HG03039 (cell line): ENCODE data around the gene NAGPA.
"Not testable (repeated sequence)": the region's sequence is repeated elsewhere in the genome, so short reads cannot be mapped to it uniquely, and the experiment has no call there.

Source experiments
- ATAC-seq: cut with Tn5 transposase; IDR thresholded peaks from one replicate; pipeline ENCODE4 v1.9.1; 2021; ENCODE audit warnings: mild to moderate bottlenecking, moderate library complexity; ENCODE audit not compliant: unreplicated experiment

Gene NAGPA, protein sequence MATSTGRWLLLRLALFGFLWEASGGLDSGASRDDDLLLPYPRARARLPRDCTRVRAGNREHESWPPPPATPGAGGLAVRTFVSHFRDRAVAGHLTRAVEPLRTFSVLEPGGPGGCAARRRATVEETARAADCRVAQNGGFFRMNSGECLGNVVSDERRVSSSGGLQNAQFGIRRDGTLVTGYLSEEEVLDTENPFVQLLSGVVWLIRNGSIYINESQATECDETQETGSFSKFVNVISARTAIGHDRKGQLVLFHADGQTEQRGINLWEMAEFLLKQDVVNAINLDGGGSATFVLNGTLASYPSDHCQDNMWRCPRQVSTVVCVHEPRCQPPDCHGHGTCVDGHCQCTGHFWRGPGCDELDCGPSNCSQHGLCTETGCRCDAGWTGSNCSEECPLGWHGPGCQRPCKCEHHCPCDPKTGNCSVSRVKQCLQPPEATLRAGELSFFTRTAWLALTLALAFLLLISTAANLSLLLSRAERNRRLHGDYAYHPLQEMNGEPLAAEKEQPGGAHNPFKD

GRCh38 chr16:5033256-5034166 lies at the start of gene NAGPA:
TSS of gene NAGPA (minus strand) at chr16:5033935. CDS start at chr16:5033914, 21 bp downstream.
- ATAC-seq, result peak; percentile 84

DNA sequence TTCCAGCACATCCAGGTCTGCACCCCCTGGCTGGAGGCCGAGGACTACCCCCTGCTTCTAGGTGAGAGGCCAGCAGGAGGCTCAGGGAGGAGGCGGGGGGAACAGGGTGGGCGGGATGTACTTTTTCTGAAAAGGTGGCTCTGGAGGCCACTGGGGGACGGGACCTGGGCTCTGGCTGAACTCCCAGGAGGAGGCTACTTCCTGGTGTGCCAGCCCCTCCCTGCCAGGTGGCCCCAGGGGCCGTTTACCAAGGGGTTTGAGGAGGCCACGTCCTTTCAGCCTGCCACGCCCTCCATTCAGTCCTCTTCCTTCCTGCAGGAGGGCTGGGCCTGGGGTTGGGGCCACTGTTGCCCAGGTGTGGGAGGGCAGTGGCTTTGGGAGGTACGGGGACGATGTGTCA lies 47.3 kb upstream of the NAGPA start:
- not testable (repeated sequence) for ATAC-seq

DNA sequence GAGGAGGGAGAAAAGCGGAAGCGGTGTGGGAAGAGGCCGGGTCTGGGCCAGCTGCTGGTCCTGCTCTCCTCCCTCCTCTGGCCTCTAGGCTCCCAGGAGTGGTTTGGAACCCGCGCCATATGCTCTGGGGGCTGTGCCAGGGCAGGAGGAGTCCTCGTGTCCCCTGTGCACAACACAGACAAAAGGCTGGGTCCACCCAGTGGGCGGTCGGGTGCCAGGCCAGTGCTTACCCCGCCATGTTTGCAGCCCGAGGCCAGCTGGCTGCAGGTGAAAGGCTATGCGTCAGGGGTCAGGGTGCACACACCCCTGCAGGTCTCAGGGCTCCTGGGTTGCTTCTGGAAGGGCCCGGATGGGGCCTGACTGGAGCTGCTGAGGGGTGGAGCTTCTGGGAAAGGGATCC lies 46.7 kb upstream of the NAGPA start:
- ATAC-seq, result not testable (repeated sequence)

- no peak for ATAC-seq
Measured at GRCh38 chr16:5078626-5079025, 44.9 kb upstream of the NAGPA start.

GRCh38 chr16:5077304-5077703 lies 43.6 kb upstream of the NAGPA start:
- no peak for ATAC-seq

- no peak for ATAC-seq
Measured at GRCh38 chr16:5075637-5076036, 41.9 kb upstream of the NAGPA start.

GRCh38 chr16:5073771-5074170 lies 40.0 kb upstream of the NAGPA start:
- ATAC-seq, result not testable (repeated sequence)

DNA sequence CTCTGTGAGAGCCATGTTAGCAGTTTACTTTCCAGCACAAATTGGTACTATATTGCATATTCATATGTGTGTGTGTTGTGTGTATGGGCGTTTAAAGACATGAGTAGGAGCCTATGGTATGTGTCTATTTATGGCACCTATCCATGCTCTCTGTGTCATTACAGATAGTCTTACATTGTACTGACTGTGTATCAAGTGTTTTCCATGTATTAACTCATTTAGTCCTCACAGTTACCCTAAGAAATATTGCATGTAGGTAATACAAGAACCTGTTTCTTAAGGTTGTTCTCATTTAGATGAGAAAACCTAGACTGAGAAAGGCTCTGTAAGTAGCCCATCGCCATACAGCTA lies 39.5 kb upstream of the NAGPA start:
- ATAC-seq, result no peak

DNA sequence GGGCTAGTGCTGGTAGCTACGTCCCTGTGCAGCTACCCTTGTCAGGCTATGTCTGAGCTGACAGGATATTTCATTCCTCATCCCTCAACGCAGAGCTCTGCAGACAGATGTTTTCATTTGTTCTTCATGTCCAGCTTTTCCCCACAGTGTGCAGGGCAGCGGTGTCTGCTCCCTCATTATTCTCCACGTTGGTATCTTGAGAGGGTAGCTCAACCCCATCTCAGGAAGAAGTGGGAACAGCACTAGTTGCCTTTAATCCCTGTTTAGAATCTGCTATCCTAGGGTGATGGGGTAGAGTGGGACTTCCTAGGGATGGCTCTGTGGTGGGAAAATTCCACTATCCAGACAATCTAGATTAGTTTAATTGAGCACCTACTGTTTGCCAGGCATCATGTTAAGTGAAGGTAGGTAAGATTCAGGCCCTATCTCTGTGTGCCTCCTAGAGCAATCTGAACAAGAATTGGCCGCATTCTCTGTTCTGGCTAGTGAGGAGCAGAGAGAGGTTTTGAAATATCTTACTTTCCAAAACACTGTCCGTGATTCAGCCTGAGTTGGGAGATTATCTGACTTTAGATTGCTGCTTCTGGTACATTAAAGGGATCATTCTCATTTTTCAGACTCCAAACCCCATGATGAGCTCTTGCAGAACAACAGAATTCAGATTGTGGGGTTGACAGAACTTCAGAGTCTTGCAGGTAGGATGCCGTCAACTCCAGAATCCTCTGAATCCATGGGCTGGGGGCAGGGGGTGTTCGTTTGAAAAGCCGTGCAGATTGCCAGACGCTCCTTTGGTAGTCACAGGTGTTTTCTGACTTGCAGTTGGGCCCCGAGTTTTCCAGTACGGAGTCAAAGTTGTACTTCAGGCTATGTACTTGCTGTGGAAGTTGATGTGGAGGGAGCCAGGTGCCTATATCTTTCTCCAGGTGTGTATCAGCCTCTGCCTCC lies 38.9 kb upstream of the NAGPA start:
- no peak for ATAC-seq

DNA sequence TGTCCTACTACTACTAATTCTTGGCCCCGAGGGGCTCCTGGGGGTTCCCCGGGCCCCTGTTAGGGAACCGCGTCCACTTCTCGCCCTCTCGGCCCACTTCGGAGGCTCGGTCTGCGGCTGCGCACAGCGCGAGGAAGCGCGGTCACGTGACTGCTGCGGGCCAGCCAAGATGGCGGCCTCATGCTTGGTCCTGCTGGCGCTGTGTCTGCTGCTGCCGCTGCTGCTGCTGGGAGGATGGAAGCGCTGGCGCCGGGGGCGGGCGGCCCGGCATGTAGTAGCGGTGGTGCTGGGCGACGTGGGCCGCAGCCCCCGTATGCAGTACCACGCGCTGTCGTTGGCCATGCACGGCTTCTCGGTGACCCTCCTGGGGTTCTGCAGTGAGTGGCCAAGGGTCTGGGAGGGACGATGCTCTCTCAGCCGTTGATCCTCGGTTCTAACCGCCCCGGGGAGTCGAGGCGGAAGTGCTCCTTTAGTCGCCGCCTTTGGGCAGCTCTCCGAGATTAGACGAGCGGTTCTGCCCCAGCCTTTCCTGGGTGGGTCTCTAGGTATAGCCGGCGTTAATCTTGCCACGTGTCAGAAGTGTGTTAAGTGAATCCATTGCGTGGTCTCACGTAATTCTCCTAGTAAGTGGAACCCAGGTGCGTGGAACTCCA lies 38.1 kb upstream of the NAGPA start, which contains the start of gene ALG1:
Gene ALG1 (plus strand): TSS at position 163 of the 653 bp plus-strand sequence. CDS start 7 bp downstream, at position 170.
- ATAC-seq, result peak; percentile 80

DNA sequence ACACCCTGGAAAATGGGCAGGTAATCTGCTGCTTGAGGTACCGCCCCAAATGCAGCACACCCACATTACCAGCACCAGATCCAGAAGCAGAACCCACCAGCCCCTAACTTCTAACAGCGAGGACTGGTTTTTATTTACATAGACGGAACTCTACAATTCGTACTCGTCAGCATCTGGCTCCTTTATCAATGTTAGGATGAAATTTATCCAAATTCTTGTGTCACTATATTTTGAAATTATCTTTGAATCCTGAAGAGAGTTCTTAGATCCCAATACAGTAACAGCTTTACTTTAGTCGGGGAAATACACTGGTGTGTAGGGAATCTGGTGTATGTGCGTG lies 37.6 kb upstream of the NAGPA start:
- ATAC-seq, result no peak

- no peak for ATAC-seq
Measured at GRCh38 chr16:5070431-5071186, 36.9 kb upstream of the NAGPA start.

- ATAC-seq, result no peak
Measured at GRCh38 chr16:5069854-5070253, 36.1 kb upstream of the NAGPA start.

- ATAC-seq, result no peak
Measured at GRCh38 chr16:5069048-5069447, 35.3 kb upstream of the NAGPA start.

- ATAC-seq, result no peak
Measured at GRCh38 chr16:5066511-5066910, 32.8 kb upstream of the NAGPA start.

- ATAC-seq, result no peak
Measured at GRCh38 chr16:5065813-5066212, 32.1 kb upstream of the NAGPA start, which contains the start of gene C16orf89. TSS of gene C16orf89 (minus strand) at chr16:5065956. CDS start at chr16:5065908, 48 bp downstream.

GRCh38 chr16:5065326-5065725 lies 31.6 kb upstream of the NAGPA start:
- no peak for ATAC-seq

DNA sequence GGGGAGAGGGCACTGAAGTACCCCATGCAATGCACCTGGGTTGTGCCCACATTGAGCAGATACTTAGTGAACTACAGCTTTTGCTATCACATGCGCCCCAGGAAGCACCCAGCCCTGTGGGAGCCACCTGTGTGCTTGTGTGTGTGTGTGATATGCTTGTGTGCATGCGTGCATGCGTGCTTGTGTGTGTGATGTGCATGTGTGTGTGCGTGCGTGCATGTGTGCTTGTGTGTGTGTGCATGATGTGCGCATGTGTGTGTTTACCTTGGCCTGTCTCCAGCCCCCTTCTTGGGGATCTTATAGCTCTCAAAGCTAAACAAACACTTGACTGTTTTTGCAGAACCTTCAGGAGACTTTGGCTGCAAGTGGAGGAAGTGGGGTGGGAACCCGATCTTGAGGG lies 31.2 kb upstream of the NAGPA start:
- no peak for ATAC-seq
